Measurements from ENCODE around the gene ANKMY1. TPM values are rescaled to one million over a fixed set of nuclear protein-coding genes. Genes with fewer than 3 reads are reported as not detected.
A peak's percentile ranks its signal among the peaks of the same experiment; 100 is the strongest.

ANKMY1 gene
- total RNA-seq, 1 experiment from 2014 or later, result 19.5 TPM

DNA sequence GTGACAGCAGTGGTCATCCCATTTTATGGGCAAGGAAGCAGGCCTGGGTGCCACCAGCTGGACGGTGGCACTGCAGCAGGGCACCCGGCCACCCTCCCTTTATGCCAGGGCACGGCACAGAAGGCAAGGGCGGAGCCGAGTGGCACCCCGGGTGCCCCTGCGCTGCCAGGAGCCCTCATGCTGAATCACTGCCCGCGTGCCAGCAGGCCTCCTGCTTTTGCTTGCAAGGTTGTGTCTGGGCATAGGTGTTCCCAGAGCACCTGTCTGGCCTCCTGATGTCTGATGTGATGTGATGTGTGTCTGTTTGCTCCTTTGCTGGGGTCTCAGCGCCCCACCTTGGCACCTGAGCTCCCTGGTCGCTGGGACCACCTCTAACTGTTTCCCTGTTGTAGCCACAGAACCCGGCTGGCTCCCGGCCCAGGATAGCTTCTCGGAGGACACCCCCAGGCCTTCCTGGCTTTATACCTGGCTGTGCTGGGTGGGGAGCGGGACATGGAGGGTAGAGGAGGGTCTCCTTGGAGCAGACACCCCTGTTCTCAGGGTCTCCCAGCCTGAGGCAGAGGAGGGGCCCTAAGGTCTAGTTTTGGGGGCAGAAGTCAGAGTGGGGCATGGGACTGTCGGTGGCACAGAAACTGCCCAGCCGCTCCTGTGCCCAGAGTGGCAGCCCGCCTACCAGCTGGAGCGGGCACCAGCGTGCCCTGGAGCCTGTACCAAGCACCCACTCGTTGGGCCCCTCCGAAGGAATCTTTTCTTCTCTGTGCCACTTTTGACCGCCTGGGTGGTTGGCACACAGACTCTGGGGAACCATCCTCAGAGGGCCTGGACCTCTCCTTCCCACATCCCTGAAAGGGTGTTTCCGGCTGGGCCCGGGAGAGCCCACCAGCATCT lies 118.7 kb downstream of the ANKMY1 start:
- Histone ChIP-seq H3K27me3 (ENCODE audit: low read length) (no peaks in the 10 kb centered on the region), H3K4me3 (ENCODE audit: low read length) (no peak overlapping the region), H3K36me3 (ENCODE audit: low read depth, low read length) (no peaks in the 10 kb centered on the region), H3K4me2 (ENCODE audit: low read length) (peak overlapping the region; percentile 97; the same call in 1 of the 2 replicates), H3F3A (ENCODE audit: low read length, unreplicated experiment) (peaks cover 4% of the 10 kb centered on the region), H3K9ac (ENCODE audit: low read length) (no peak overlapping the region), H3K4me1 (ENCODE audit: insufficient read depth, low read length) (peaks cover 20% of the 10 kb centered on the region), H3K9me2 (replicated peaks; ENCODE audit: low read length) (no peaks in the 10 kb centered on the region), H3K27ac (ENCODE audit: low read length) (no peak overlapping the region), H2AFZ (ENCODE audit: low read length) (no peak overlapping the region), H3K9me3 (ENCODE audit: low read length) (no peaks in the 10 kb centered on the region), H3K79me2 (ENCODE audit: low read length) (peaks cover 35% of the 10 kb centered on the region), H4K20me1 (ENCODE audit: low read length) (peaks cover 27% of the 10 kb centered on the region)
- POLR2A ChIA-PET (ENCODE audit: unreplicated experiment), result no interaction called here
- no peak for ATAC-seq
- no TSS peak for BruUV-seq (replicated peaks)
- intact Hi-C loops (cut with micrococcal nuclease), result loop anchor here (1.0 to 2.0 kb wide), 3 partner anchors 69 to 288 kb away; no protein-coding TSS in a partner anchor
- no peak for DNase-seq
- TF ChIP-seq, protein P1, sequence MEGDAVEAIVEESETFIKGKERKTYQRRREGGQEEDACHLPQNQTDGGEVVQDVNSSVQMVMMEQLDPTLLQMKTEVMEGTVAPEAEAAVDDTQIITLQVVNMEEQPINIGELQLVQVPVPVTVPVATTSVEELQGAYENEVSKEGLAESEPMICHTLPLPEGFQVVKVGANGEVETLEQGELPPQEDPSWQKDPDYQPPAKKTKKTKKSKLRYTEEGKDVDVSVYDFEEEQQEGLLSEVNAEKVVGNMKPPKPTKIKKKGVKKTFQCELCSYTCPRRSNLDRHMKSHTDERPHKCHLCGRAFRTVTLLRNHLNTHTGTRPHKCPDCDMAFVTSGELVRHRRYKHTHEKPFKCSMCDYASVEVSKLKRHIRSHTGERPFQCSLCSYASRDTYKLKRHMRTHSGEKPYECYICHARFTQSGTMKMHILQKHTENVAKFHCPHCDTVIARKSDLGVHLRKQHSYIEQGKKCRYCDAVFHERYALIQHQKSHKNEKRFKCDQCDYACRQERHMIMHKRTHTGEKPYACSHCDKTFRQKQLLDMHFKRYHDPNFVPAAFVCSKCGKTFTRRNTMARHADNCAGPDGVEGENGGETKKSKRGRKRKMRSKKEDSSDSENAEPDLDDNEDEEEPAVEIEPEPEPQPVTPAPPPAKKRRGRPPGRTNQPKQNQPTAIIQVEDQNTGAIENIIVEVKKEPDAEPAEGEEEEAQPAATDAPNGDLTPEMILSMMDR (conservative IDR thresholded peaks at IDR 0.05; ENCODE audit: low read depth, low read length), result no peak
- TF ChIP-seq EZH2 (IDR thresholded peaks at IDR 0.05; ENCODE audit: low read length, unreplicated experiment) (no peak), EZH2phosphoT487 (IDR thresholded peaks at IDR 0.05; ENCODE audit: borderline replicate concordance, low read length) (no peak)
- CTCF ChIA-PET, result no interaction called here

DNA sequence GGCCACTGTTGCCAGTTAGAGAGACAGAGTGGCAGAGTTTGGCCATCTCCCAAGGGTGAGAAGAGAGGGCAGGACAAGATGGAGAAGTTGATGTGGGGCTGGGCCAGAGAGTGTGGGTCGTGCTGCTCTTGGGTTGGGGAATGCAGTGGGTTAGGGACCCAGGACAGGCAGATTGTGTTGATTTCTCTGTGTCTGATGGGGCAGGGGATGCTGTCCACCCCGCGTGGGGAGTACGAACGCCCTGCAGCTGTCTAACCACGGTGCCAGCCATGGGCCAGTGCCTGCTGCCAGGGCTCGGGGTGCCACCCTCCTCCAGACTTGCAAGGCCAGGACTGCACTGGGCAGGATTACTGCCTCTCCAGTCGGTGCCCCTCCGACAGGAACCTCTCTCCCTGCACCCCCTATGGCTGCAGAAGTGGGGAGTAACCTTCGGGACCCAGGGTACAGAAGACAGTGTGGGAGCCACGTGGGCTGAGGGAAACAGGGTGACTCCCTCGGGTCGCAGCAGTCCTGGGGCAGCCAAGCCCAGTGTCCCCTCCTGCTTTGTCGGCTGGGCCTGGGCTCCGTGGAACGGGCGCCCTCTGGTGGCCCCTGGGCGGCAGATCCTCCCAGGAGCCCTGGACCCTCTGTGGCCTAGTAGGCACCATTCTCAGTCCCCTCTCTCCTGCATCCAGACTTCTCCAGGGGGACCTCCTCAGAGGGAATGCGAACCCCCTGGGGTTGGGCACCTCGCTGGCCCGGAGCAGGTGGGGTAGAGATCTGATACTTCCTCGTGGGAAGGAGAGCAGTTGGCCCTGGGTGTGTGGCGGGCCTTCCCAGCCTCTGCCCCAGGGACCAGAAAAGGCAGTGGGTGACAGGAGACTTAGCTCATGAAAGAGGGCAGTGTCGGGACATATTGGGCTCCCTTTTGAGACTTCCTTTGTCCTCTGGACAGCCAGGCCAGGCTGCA lies 119.7 kb downstream of the ANKMY1 start:
- ChIA-PET CTCF (no interaction called here), POLR2A (ENCODE audit: unreplicated experiment) (no interaction called here)
- intact Hi-C loops (cut with micrococcal nuclease), result loop anchor here (1.0 to 2.0 kb wide), 3 partner anchors 68 to 287 kb away; no protein-coding TSS in a partner anchor
- peak; percentile 30 for ATAC-seq
- peaks cover 26% of the 10 kb centered on the region for H3K4me1 ChIP-seq (ENCODE audit: insufficient read depth, low read length)
- no TSS peak for BruUV-seq (replicated peaks)
- H3K9me3 ChIP-seq (ENCODE audit: low read length), result no peaks in the 10 kb centered on the region
- peak overlapping the region; percentile 80; the same call in 1 of the 2 replicates for H3K4me3 ChIP-seq (ENCODE audit: low read length)
- H3K4me2 ChIP-seq (ENCODE audit: low read length), result peak overlapping the region; percentile 97
- TF ChIP-seq, protein P1 (conservative IDR thresholded peaks at IDR 0.05; ENCODE audit: low read depth, low read length), result peak; percentile 93
- no peak for TF ChIP-seq EZH2 (IDR thresholded peaks at IDR 0.05; ENCODE audit: low read length, unreplicated experiment)
- peaks cover 35% of the 10 kb centered on the region for H3K79me2 ChIP-seq (ENCODE audit: low read length)
- no peaks in the 10 kb centered on the region for H3K36me3 ChIP-seq (ENCODE audit: low read depth, low read length)
- peaks cover 27% of the 10 kb centered on the region for H4K20me1 ChIP-seq (ENCODE audit: low read length)
- no peak overlapping the region for H3K9ac ChIP-seq (ENCODE audit: low read length)
- H3K27me3 ChIP-seq (ENCODE audit: low read length), result no peaks in the 10 kb centered on the region
- no peak overlapping the region for H2AFZ ChIP-seq (ENCODE audit: low read length)
- peaks cover 4% of the 10 kb centered on the region for H3F3A ChIP-seq (ENCODE audit: low read length, unreplicated experiment)
- peak; percentile 73 for DNase-seq
- H3K27ac ChIP-seq (ENCODE audit: low read length), result no peak overlapping the region
- H3K9me2 ChIP-seq (replicated peaks; ENCODE audit: low read length), result no peaks in the 10 kb centered on the region

Measured in PC-3 (cell line).